Tibial nerve (tissue), 3 donors: ENCODE data around the gene AUTS2.

ENCODE experiments used
- CTCF ChIP-seq, 5 experiments: fragments of 200-600 bp in 3 of 5; fragments of 450-650 bp in 2 of 5; sonication (generic) in 3 of 5; IDR thresholded peaks; one replicate each; pipeline ENCODE4 v1.5.1; 2016 to 2019; ENCODE audit warnings: antibody characterized with exemption in 5 of 5, mild to moderate bottlenecking in 3 of 5, moderate library complexity in 2 of 5
- POLR2A ChIP-seq, 2 donors: fragments of 450-650 bp; IDR thresholded peaks; one replicate each; pipeline ENCODE4 v1.6.1; 2017; ENCODE audit warnings: antibody characterized with exemption in 2 of 2, mild to moderate bottlenecking in 2 of 2, moderate library complexity in 2 of 2

- no peak for TF ChIP-seq CTCF (IDR thresholded peaks at IDR 0.05)
- no peak for TF ChIP-seq POLR2A (IDR thresholded peaks at IDR 0.05)
These were observed 514.8 kb downstream of the AUTS2 start for GRCh38 chr7:70113078-70113477.
